ENCODE measurements around the gene COG4.

The COG4 gene

GRCh38 chr16:70448075-70448474, 75.3 kb downstream of the COG4 start:
- Mint-ChIP-seq H3K9me3 (no peaks in the 10 kb centered on the region), H3K4me3 (no peak overlapping the region), H3K27ac (no peak overlapping the region), H3K27me3 (ENCODE audit: low read depth) (peaks cover 2% of the 10 kb centered on the region), H3K4me1 (ENCODE audit: low read depth) (peaks cover 7% of the 10 kb centered on the region), H3K36me3 (ENCODE audit: low read depth) (no peaks in the 10 kb centered on the region)
- DNase-seq (ENCODE audit: low spot score) = no peak

- no peaks in the 10 kb centered on the region for H3K36me3 Mint-ChIP-seq (ENCODE audit: low read depth)
- no peak overlapping the region for H3K4me3 Mint-ChIP-seq
- peaks cover 2% of the 10 kb centered on the region for H3K27me3 Mint-ChIP-seq (ENCODE audit: low read depth)
- no peaks in the 10 kb centered on the region for H3K9me3 Mint-ChIP-seq
- DNase-seq (ENCODE audit: low spot score) = no peak
- peaks cover 4% of the 10 kb centered on the region for H3K4me1 Mint-ChIP-seq (ENCODE audit: low read depth)
- H3K27ac Mint-ChIP-seq = no peak overlapping the region
Measured at GRCh38 chr16:70444249-70445063, 78.9 kb downstream of the COG4 start.

GRCh38 chr16:70442344-70442743, 81.0 kb downstream of the COG4 start:
- no peak for DNase-seq (ENCODE audit: low spot score)
- H3K36me3 Mint-ChIP-seq (ENCODE audit: low read depth) = peaks cover 7% of the 10 kb centered on the region
- H3K9me3 Mint-ChIP-seq = no peaks in the 10 kb centered on the region
- no peak overlapping the region for H3K27ac Mint-ChIP-seq
- H3K4me1 Mint-ChIP-seq (ENCODE audit: low read depth) = peaks cover 16% of the 10 kb centered on the region
- no peak overlapping the region for H3K4me3 Mint-ChIP-seq
- peaks cover 2% of the 10 kb centered on the region for H3K27me3 Mint-ChIP-seq (ENCODE audit: low read depth)

- DNase-seq (ENCODE audit: low spot score) = no peak
- Mint-ChIP-seq H3K9me3 (no peaks in the 10 kb centered on the region), H3K27me3 (ENCODE audit: low read depth) (peaks cover 2% of the 10 kb centered on the region), H3K27ac (no peak overlapping the region), H3K4me3 (no peak overlapping the region), H3K4me1 (ENCODE audit: low read depth) (peaks cover 23% of the 10 kb centered on the region), H3K36me3 (ENCODE audit: low read depth) (peaks cover 8% of the 10 kb centered on the region)
Measured at GRCh38 chr16:70441406-70441990, 81.9 kb downstream of the COG4 start.

- Mint-ChIP-seq H3K27me3 (ENCODE audit: low read depth) (peaks cover 2% of the 10 kb centered on the region), H3K4me1 (ENCODE audit: low read depth) (peaks cover 25% of the 10 kb centered on the region), H3K27ac (no peak overlapping the region), H3K9me3 (no peaks in the 10 kb centered on the region), H3K36me3 (ENCODE audit: low read depth) (peaks cover 8% of the 10 kb centered on the region), H3K4me3 (peak overlapping the region; percentile 97)
- DNase-seq (ENCODE audit: low spot score) = no peak
Measured at GRCh38 chr16:70440009-70440692, 83.2 kb downstream of the COG4 start.

- peak; percentile 92 for DNase-seq (ENCODE audit: low spot score)
- peaks cover 22% of the 10 kb centered on the region for H3K4me1 Mint-ChIP-seq (ENCODE audit: low read depth)
- H3K9me3 Mint-ChIP-seq = no peaks in the 10 kb centered on the region
- H3K4me3 Mint-ChIP-seq = peak within 1 kb of the TSS; percentile 97
- H3K27me3 Mint-ChIP-seq (ENCODE audit: low read depth) = no peaks in the 10 kb centered on the region
- peak within 1 kb of the TSS; percentile 93 for H3K27ac Mint-ChIP-seq
- H3K36me3 Mint-ChIP-seq (ENCODE audit: low read depth) = peaks cover 8% of the 10 kb centered on the region
Measured at GRCh38 chr16:70438969-70439862, 84.1 kb downstream of the COG4 start, which contains the start of gene ST3GAL2. ST3GAL2 (minus strand) TSS chr16:70439100; CDS start chr16:70398530, 40,570 bp downstream.

- Mint-ChIP-seq H3K9me3 (no peaks in the 10 kb centered on the region), H3K4me1 (ENCODE audit: low read depth) (peaks cover 22% of the 10 kb centered on the region), H3K4me3 (peak overlapping the region; percentile 95), H3K27ac (peak overlapping the region; percentile 92), H3K27me3 (ENCODE audit: low read depth) (no peaks in the 10 kb centered on the region), H3K36me3 (ENCODE audit: low read depth) (peaks cover 11% of the 10 kb centered on the region)
- DNase-seq (ENCODE audit: low spot score) = no peak
Measured at GRCh38 chr16:70438585-70438968, 84.8 kb downstream of the COG4 start.

GRCh38 chr16:70437582-70438557, 85.5 kb downstream of the COG4 start:
- no peaks in the 10 kb centered on the region for H3K9me3 Mint-ChIP-seq
- peaks cover 11% of the 10 kb centered on the region for H3K36me3 Mint-ChIP-seq (ENCODE audit: low read depth)
- DNase-seq (ENCODE audit: low spot score) = no peak
- H3K4me3 Mint-ChIP-seq = peak overlapping the region; percentile 95
- peaks cover 25% of the 10 kb centered on the region for H3K4me1 Mint-ChIP-seq (ENCODE audit: low read depth)
- H3K27ac Mint-ChIP-seq = peak overlapping the region; percentile 92
- H3K27me3 Mint-ChIP-seq (ENCODE audit: low read depth) = no peaks in the 10 kb centered on the region

- Mint-ChIP-seq H3K36me3 (ENCODE audit: low read depth) (peaks cover 11% of the 10 kb centered on the region), H3K27ac (peak overlapping the region; percentile 92), H3K27me3 (ENCODE audit: low read depth) (no peaks in the 10 kb centered on the region), H3K4me3 (peak overlapping the region; percentile 95), H3K9me3 (no peaks in the 10 kb centered on the region), H3K4me1 (ENCODE audit: low read depth) (peaks cover 30% of the 10 kb centered on the region)
- no peak for DNase-seq (ENCODE audit: low spot score)
Measured at GRCh38 chr16:70437017-70437581, 86.3 kb downstream of the COG4 start.

- H3K27me3 Mint-ChIP-seq (ENCODE audit: low read depth) = no peaks in the 10 kb centered on the region
- no peak overlapping the region for H3K4me3 Mint-ChIP-seq
- H3K4me1 Mint-ChIP-seq (ENCODE audit: low read depth) = peaks cover 44% of the 10 kb centered on the region
- H3K27ac Mint-ChIP-seq = no peak overlapping the region
- no peaks in the 10 kb centered on the region for H3K9me3 Mint-ChIP-seq
- peaks cover 11% of the 10 kb centered on the region for H3K36me3 Mint-ChIP-seq (ENCODE audit: low read depth)
- no peak for DNase-seq (ENCODE audit: low spot score)
Measured at GRCh38 chr16:70434484-70435260, 88.7 kb downstream of the COG4 start.

GRCh38 chr16:70433458-70434103, 89.8 kb downstream of the COG4 start:
- Mint-ChIP-seq H3K27ac (no peak overlapping the region), H3K27me3 (ENCODE audit: low read depth) (no peaks in the 10 kb centered on the region), H3K4me3 (no peak overlapping the region)

More at GRCh38 chr16:70433458-70434103, 89.8 kb downstream of the COG4 start:
- Mint-ChIP-seq H3K9me3 (no peaks in the 10 kb centered on the region), H3K4me1 (ENCODE audit: low read depth) (peaks cover 44% of the 10 kb centered on the region), H3K36me3 (ENCODE audit: low read depth) (peaks cover 11% of the 10 kb centered on the region)
- DNase-seq (ENCODE audit: low spot score) = no peak

Measured in T-helper 2 cell treated with Interferon-gamma antibody and Interleukin-4, amounts not matched to agents 5 μg/mL and 100 μg/mL, for 36 hours (primary cell).